Measurements from ENCODE around the gene TBC1D22A.

The TBC1D22A gene

DNA sequence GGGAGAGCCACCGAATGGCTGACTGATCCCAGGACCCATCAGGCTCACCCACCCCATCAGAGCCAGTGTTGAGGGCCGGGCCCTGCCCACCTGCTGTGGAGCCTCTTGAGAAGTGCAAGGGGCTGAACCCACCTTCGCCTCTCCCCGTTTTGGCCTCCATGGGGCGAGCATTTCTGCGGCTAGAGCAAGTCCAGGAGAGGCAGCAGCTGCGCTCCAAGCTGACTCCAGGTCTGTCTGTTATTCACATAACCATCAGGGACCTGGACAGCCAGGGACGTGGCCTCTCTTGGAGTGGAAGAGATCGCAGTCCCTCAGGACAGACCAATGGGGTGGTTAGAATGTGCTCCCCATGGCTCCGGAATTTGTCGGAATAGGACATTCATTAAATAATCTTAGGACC is 231.8 kb downstream of the TBC1D22A start:
- Histone ChIP-seq H3K4me1 (ENCODE audit: insufficient read depth, low read length, severe bottlenecking) (no peaks in the 10 kb centered on the region), H3K36me3 (ENCODE audit: insufficient read depth, low read length) (peaks cover 5% of the 10 kb centered on the region; the same call in 1 of the 2 replicates), H3K27me3 (ENCODE audit: insufficient read depth, low read length) (no peaks in the 10 kb centered on the region), H3K27ac (ENCODE audit: low read depth, low read length, poor library complexity, severe bottlenecking) (no peak overlapping the region), H3K4me3 (ENCODE audit: low read depth, low read length, poor library complexity, severe bottlenecking) (no peak overlapping the region), H3K79me2 (ENCODE audit: insufficient read depth, low read length) (no peaks in the 10 kb centered on the region), H3K9ac (ENCODE audit: low read length) (no peak overlapping the region), H2AFZ (ENCODE audit: low read length) (no peak overlapping the region), H4K20me1 (ENCODE audit: insufficient read depth, low read length) (no peaks in the 10 kb centered on the region), H3K9me3 (ENCODE audit: low read length) (no peaks in the 10 kb centered on the region), H3F3A (ENCODE audit: insufficient read depth, low read length) (no peaks in the 10 kb centered on the region), H3K9me2 (ENCODE audit: low read depth, low read length) (no peaks in the 10 kb centered on the region), H3K4me2 (ENCODE audit: low read length) (no peak overlapping the region)
- TF ChIP-seq EZH2 (IDR thresholded peaks at IDR 0.05; ENCODE audit: borderline replicate concordance, low read length), result no peak
- TF ChIP-seq, protein P1, sequence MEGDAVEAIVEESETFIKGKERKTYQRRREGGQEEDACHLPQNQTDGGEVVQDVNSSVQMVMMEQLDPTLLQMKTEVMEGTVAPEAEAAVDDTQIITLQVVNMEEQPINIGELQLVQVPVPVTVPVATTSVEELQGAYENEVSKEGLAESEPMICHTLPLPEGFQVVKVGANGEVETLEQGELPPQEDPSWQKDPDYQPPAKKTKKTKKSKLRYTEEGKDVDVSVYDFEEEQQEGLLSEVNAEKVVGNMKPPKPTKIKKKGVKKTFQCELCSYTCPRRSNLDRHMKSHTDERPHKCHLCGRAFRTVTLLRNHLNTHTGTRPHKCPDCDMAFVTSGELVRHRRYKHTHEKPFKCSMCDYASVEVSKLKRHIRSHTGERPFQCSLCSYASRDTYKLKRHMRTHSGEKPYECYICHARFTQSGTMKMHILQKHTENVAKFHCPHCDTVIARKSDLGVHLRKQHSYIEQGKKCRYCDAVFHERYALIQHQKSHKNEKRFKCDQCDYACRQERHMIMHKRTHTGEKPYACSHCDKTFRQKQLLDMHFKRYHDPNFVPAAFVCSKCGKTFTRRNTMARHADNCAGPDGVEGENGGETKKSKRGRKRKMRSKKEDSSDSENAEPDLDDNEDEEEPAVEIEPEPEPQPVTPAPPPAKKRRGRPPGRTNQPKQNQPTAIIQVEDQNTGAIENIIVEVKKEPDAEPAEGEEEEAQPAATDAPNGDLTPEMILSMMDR (IDR thresholded peaks at IDR 0.05; ENCODE audit: low read length), result no peak

DNA sequence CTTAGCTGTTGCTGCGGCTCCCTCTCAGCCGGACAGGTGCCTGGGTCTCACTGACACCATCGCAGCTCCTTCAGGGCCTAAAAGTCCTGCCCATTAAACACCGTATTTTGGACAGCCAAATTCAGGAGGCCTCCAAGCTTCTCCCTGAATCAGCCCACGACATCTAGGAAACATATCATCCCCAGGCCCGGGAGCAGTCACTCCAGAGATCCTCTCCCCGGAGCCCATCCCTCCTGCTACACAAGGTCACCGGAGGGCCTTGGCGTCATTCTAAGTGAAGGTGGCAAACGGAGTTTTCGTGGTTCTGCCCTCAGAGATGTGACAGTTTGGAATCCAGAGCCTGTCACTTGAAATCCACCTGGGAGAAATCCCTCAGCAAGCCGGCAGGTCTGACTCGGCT is 232.5 kb downstream of the TBC1D22A start:
- H3K9me2 ChIP-seq (ENCODE audit: low read depth, low read length), result no peaks in the 10 kb centered on the region
- no peaks in the 10 kb centered on the region for H3K9me3 ChIP-seq (ENCODE audit: low read length)
- no peaks in the 10 kb centered on the region for H4K20me1 ChIP-seq (ENCODE audit: insufficient read depth, low read length)
- peaks cover 5% of the 10 kb centered on the region; the same call in 1 of the 2 replicates for H3K36me3 ChIP-seq (ENCODE audit: insufficient read depth, low read length)
- no peak overlapping the region for H3K4me3 ChIP-seq (ENCODE audit: low read depth, low read length, poor library complexity, severe bottlenecking)
- no peak overlapping the region for H2AFZ ChIP-seq (ENCODE audit: low read length)
- H3K27me3 ChIP-seq (ENCODE audit: insufficient read depth, low read length), result no peaks in the 10 kb centered on the region
- H3K4me1 ChIP-seq (ENCODE audit: insufficient read depth, low read length, severe bottlenecking), result no peaks in the 10 kb centered on the region
- no peaks in the 10 kb centered on the region for H3F3A ChIP-seq (ENCODE audit: insufficient read depth, low read length)
- TF ChIP-seq, protein P1 (IDR thresholded peaks at IDR 0.05; ENCODE audit: low read length), result no peak
- TF ChIP-seq EZH2 (IDR thresholded peaks at IDR 0.05; ENCODE audit: borderline replicate concordance, low read length), result no peak
- H3K4me2 ChIP-seq (ENCODE audit: low read length), result no peak overlapping the region
- no peak overlapping the region for H3K27ac ChIP-seq (ENCODE audit: low read depth, low read length, poor library complexity, severe bottlenecking)
- no peaks in the 10 kb centered on the region for H3K79me2 ChIP-seq (ENCODE audit: insufficient read depth, low read length)
- H3K9ac ChIP-seq (ENCODE audit: low read length), result no peak overlapping the region

DNA sequence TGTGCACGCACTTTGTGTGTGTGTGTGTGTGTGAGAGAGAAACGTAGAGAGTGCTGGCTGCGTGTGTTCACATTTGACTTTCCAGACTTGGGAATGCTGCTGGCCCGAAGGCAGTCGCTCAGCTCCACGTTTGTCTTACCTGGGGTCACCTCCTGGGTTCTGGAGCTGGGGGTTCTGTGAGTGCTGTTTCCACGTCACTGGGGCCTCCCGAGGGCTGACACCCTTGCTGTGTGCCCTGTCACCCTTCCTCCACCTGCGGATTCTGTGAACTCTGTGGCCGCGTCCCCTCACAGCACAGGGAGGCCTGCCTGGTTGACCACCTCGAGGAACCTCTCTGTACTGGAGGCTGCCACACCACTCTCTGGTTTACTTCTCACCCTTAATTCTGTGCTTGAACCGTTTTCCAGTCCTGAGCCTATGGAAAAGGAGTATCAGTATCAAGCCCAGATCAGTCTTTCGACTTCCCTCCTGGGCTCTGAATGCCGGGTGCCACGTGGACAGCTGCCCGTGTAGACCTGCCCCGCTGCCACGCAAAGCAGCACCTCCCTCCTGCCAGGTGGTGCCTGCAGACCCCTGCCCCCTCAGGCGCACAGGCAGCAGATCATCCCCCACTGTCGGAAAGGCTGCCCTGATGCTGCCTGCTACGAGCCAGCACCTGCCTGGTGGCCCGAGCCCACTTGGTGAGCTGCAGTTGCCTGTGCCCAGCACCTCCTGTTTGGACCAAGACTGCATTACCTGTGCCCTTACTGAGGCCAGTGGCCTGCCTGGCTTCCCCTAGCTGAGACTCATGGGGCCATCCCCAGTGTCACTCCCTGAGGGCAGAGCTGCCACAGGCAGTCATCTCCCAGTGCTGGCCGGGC is 233.3 kb downstream of the TBC1D22A start:
- Histone ChIP-seq H3K27ac (ENCODE audit: low read depth, low read length, poor library complexity, severe bottlenecking) (no peak overlapping the region), H3K4me2 (ENCODE audit: low read length) (no peak overlapping the region), H4K20me1 (ENCODE audit: insufficient read depth, low read length) (no peaks in the 10 kb centered on the region), H3K4me3 (ENCODE audit: low read depth, low read length, poor library complexity, severe bottlenecking) (no peak overlapping the region), H3K9ac (ENCODE audit: low read length) (no peak overlapping the region), H3K27me3 (ENCODE audit: insufficient read depth, low read length) (no peaks in the 10 kb centered on the region), H3K79me2 (ENCODE audit: insufficient read depth, low read length) (no peaks in the 10 kb centered on the region), H3K4me1 (ENCODE audit: insufficient read depth, low read length, severe bottlenecking) (peaks cover under 1% of the 10 kb centered on the region), H3K9me3 (ENCODE audit: low read length) (no peaks in the 10 kb centered on the region), H3K36me3 (ENCODE audit: insufficient read depth, low read length) (peaks cover 5% of the 10 kb centered on the region; the same call in 1 of the 2 replicates), H3F3A (ENCODE audit: insufficient read depth, low read length) (no peaks in the 10 kb centered on the region), H2AFZ (ENCODE audit: low read length) (no peak overlapping the region), H3K9me2 (ENCODE audit: low read depth, low read length) (no peaks in the 10 kb centered on the region)
- TF ChIP-seq, protein P1 (IDR thresholded peaks at IDR 0.05; ENCODE audit: low read length), result no peak
- TF ChIP-seq EZH2 (IDR thresholded peaks at IDR 0.05; ENCODE audit: borderline replicate concordance, low read length), result no peak
